Esophagus muscularis mucosa (tissue), 3 donors: ENCODE data around the gene AUTS2.

Experiments
- POLR2AphosphoS5 ChIP-seq, 2 donors: sonication (generic); formaldehyde crosslinking; IDR thresholded peaks; one replicate each; pipeline ENCODE4 v1.6.1; 2017; ENCODE audit warnings: antibody characterized with exemption in 2 of 2
- TF ChIP-seq, protein P1 (sequence below), 3 experiments: fragments of 200-600 bp in 2 of 3; fragments of 450-650 bp in 1 of 3; sonication (generic) in 2 of 3; IDR thresholded peaks; one replicate each; pipeline ENCODE4 v1.5.1; 2017 to 2019; ENCODE audit warnings: antibody characterized with exemption in 3 of 3, mild to moderate bottlenecking in 2 of 3, moderate library complexity in 1 of 3

DNA sequence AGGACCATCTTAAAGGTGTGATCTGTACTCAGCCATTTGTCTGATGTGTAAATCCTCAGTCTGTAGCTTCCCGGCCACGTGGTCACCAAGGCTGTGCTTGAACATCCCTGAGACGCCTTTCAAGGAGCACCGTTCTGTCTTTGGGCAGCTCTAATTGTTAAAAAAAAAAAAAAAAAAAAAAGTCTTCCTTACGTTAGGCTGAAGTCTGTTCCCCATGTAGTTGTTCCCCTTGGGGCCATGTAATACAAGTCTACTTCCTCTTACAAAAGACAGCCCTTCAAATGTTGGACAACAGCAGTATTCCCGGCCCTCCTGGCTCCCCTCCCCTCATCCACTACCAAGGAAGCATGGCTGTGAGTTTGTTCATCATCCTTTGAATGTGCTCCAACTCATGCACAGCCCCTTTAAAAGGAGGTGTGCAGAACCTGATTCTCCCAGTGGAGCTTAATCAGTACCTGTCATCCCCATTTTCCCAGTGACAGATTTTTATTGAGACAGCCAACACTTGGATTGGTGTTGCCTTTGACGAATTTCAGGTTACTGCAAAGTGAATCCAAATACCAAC is 1141.5 kb downstream of the AUTS2 start:
- no peak for TF ChIP-seq POLR2AphosphoS5 (IDR thresholded peaks at IDR 0.05)
- TF ChIP-seq, protein P1, sequence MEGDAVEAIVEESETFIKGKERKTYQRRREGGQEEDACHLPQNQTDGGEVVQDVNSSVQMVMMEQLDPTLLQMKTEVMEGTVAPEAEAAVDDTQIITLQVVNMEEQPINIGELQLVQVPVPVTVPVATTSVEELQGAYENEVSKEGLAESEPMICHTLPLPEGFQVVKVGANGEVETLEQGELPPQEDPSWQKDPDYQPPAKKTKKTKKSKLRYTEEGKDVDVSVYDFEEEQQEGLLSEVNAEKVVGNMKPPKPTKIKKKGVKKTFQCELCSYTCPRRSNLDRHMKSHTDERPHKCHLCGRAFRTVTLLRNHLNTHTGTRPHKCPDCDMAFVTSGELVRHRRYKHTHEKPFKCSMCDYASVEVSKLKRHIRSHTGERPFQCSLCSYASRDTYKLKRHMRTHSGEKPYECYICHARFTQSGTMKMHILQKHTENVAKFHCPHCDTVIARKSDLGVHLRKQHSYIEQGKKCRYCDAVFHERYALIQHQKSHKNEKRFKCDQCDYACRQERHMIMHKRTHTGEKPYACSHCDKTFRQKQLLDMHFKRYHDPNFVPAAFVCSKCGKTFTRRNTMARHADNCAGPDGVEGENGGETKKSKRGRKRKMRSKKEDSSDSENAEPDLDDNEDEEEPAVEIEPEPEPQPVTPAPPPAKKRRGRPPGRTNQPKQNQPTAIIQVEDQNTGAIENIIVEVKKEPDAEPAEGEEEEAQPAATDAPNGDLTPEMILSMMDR (IDR thresholded peaks at IDR 0.05), result no peak
